KMS-11 (cell line): ENCODE measurements around the gene EPHB1.

Experiments
- H2AFZ ChIP-seq: fragments of 200-600 bp; sonication (generic); 2 replicates; pipeline ENCODE4 v1.6.1; 2016; ENCODE audit warnings: antibody characterized with exemption, mixed run types, low read depth
- H3K27ac ChIP-seq: fragments of 200-600 bp; sonication (generic); 2 replicates; pipeline ENCODE4 v1.6.1; 2016; ENCODE audit warnings: mild to moderate bottlenecking, mixed run types
- H3K27me3 ChIP-seq: fragments of 200-600 bp; sonication (generic); 2 replicates; pipeline ENCODE4 v1.6.1; 2017; ENCODE audit warnings: mild to moderate bottlenecking, low read depth, mixed run types, moderate library complexity; ENCODE audit not compliant: insufficient read depth
- H3K36me3 ChIP-seq: fragments of 200-600 bp; sonication (generic); 2 replicates; pipeline ENCODE4 v1.6.1; 2017; ENCODE audit warnings: mild to moderate bottlenecking, mixed run types; ENCODE audit not compliant: insufficient read depth
- H3K4me1 ChIP-seq: fragments of 200-600 bp; sonication (generic); 2 replicates; pipeline ENCODE4 v1.6.1; 2016; ENCODE audit warnings: mild to moderate bottlenecking, low read depth, mixed run types; ENCODE audit not compliant: poor library complexity, severe bottlenecking
- H3K4me2 ChIP-seq: fragments of 200-600 bp; sonication (generic); 2 replicates; pipeline ENCODE4 v1.7.0; 2016; ENCODE audit warnings: mild to moderate bottlenecking, mixed run types
- H3K4me3 ChIP-seq: fragments of 200-600 bp; sonication (generic); IDR thresholded peaks from 2 replicates; pipeline ENCODE4 v1.6.1; 2017; ENCODE audit warnings: low read depth, low read length, mixed read lengths; ENCODE audit not compliant: insufficient read depth
- H3K79me2 ChIP-seq: fragments of 200-600 bp; sonication (generic); 2 replicates; pipeline ENCODE4 v1.6.1; 2016; ENCODE audit warnings: low read depth, mixed run types; ENCODE audit not compliant: insufficient read depth
- H3K9ac ChIP-seq: fragments of 200-600 bp; sonication (generic); 2 replicates; pipeline ENCODE4 v1.6.1; 2016; ENCODE audit warnings: mild to moderate bottlenecking, mixed run types
- H4K20me1 ChIP-seq: fragments of 200-600 bp; sonication (generic); 2 replicates; pipeline ENCODE4 v1.6.1; 2016; ENCODE audit warnings: mild to moderate bottlenecking, mixed run types; ENCODE audit not compliant: insufficient read depth
- TF ChIP-seq, protein P1 (sequence below): fragments of 200-600 bp; sonication (generic); conservative IDR thresholded peaks from 2 replicates; pipeline ENCODE4 v1.6.1; 2017; ENCODE audit warnings: low read depth, mild to moderate bottlenecking, antibody characterized with exemption, low read length, moderate library complexity, mixed read lengths

EPHB1 gene

DNA sequence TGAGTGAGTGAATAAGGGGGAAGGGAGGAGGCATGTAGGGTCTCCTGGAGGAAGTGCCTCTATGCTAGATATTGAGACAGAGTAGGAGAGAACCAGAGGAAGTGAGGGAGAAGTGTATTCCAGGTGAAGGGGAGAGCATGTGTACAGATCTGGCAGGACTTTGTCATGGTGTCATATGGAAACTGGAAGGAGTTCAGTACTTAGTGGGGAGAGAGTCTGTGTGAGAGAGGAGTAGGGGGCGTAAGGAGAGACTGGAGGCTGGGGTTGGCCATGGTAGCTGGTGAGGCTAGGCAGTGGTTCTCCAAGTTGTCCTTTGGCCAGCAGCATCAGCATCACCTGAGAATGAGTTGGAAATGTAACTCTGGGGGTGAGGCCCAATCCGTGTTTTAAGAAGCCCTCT lies 29.6 kb upstream of the EPHB1 start:
- TF ChIP-seq, protein P1, sequence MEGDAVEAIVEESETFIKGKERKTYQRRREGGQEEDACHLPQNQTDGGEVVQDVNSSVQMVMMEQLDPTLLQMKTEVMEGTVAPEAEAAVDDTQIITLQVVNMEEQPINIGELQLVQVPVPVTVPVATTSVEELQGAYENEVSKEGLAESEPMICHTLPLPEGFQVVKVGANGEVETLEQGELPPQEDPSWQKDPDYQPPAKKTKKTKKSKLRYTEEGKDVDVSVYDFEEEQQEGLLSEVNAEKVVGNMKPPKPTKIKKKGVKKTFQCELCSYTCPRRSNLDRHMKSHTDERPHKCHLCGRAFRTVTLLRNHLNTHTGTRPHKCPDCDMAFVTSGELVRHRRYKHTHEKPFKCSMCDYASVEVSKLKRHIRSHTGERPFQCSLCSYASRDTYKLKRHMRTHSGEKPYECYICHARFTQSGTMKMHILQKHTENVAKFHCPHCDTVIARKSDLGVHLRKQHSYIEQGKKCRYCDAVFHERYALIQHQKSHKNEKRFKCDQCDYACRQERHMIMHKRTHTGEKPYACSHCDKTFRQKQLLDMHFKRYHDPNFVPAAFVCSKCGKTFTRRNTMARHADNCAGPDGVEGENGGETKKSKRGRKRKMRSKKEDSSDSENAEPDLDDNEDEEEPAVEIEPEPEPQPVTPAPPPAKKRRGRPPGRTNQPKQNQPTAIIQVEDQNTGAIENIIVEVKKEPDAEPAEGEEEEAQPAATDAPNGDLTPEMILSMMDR, result no peak

DNA sequence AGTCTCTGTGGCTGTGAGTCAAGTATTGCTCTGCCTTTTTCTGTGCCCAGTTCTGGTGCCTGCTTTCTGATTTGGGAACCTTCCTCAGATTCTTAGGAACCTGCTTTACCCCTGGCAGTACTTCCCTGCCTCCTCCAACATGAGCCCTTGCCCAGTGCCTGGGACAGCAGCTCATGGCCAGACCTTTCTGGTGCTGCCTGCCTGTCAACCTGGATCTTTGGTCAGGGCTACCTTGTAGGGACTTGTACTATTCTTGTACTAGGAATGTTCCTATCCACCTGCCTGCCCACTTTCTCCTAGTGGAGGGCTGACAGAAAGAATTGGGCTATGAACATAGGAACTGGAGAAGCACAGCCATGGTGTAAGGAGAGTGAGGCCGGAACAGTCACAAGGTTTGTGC lies 28.8 kb upstream of the EPHB1 start:
- Histone ChIP-seq H3K36me3 (no peaks in the 10 kb centered on the region), H3K4me1 (no peaks in the 10 kb centered on the region), H3K79me2 (no peaks in the 10 kb centered on the region), H3K4me3 (no peak overlapping the region), H3K4me2 (no peak overlapping the region), H3K27me3 (no peaks in the 10 kb centered on the region), H4K20me1 (no peaks in the 10 kb centered on the region), H2AFZ (no peak overlapping the region), H3K9ac (no peak overlapping the region), H3K27ac (no peak overlapping the region)
- TF ChIP-seq, protein P1, result no peak

More for the DNA sequence above, 29.6 kb upstream of the EPHB1 start:
- Histone ChIP-seq H3K79me2 (no peaks in the 10 kb centered on the region), H3K4me2 (no peak overlapping the region), H2AFZ (no peak overlapping the region), H3K27ac (no peak overlapping the region), H3K36me3 (no peaks in the 10 kb centered on the region), H4K20me1 (no peaks in the 10 kb centered on the region), H3K4me3 (no peak overlapping the region), H3K4me1 (no peaks in the 10 kb centered on the region), H3K9ac (no peak overlapping the region), H3K27me3 (no peaks in the 10 kb centered on the region)

DNA sequence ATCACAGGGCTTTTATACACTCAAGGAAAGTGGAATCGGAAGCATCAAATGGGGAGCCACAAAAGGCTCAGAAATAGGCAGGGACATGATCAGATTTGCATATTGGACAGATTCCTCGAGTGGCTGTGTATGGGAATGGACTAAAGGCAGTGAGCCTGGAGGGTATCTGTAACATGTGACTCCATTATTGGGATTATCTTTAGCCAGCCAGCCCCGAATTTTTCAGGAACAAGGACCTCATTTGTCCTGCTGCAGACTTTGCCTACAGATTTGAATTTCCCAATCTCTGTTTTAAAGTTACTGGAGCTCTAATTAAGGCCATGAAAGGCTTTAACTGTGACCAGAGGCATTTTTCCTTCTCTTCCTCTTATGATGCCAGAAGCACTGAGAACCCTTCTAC lies 26.9 kb upstream of the EPHB1 start:
- Histone ChIP-seq H3K27me3 (no peaks in the 10 kb centered on the region), H3K27ac (no peak overlapping the region), H3K4me2 (no peak overlapping the region), H4K20me1 (no peaks in the 10 kb centered on the region), H3K9ac (no peak overlapping the region), H3K4me3 (no peak overlapping the region), H3K4me1 (no peaks in the 10 kb centered on the region), H2AFZ (no peak overlapping the region), H3K79me2 (no peaks in the 10 kb centered on the region), H3K36me3 (no peaks in the 10 kb centered on the region)
- TF ChIP-seq, protein P1, result no peak

DNA sequence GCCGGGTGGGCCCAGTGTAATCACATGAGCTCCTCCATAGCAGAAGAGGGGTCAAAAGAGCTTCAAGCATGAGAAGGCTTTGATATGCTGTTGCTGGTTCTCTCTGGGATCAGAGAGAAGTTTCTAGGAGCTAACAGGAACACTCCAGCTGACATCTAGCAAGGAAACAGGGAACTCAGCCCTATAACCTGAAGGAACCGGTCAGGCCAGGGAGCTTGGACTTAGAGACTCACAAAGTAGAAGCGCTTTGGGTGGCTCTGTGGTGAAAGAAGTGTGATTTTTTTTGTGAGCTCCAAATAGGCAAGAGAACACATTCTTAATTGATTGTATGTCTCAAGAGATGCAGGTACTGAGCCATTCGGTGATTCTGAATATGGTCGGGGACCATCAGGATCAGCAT lies 26.2 kb upstream of the EPHB1 start:
- H3K4me3 ChIP-seq, result no peak overlapping the region

More for the DNA sequence above, 26.2 kb upstream of the EPHB1 start:
- Histone ChIP-seq H3K79me2 (no peaks in the 10 kb centered on the region), H3K27ac (no peak overlapping the region), H2AFZ (no peak overlapping the region), H3K4me1 (no peaks in the 10 kb centered on the region), H3K9ac (no peak overlapping the region), H3K36me3 (no peaks in the 10 kb centered on the region), H4K20me1 (no peaks in the 10 kb centered on the region), H3K4me2 (no peak overlapping the region), H3K27me3 (no peaks in the 10 kb centered on the region)
- TF ChIP-seq, protein P1, result no peak
